Activated CD8-positive, alpha-beta memory T cell treated with anti-CD3 and anti-CD28 coated beads for 48 hours (primary cell): ENCODE data around the gene NDUFS6.
"Not testable (repeated sequence)": the region's sequence is repeated elsewhere in the genome, so short reads cannot be mapped to it uniquely, and the experiment has no call there.

Source experiments
- DNase-seq, 3 experiments: peaks; one replicate each; pipeline ENCODE4 v3.0.0-alpha.2; 2020; ENCODE audit warnings: low read depth in 2 of 3, low spot score in 2 of 3

NDUFS6 gene

GRCh38 chr5:1814183-1815020 lies 13.2 kb downstream of the NDUFS6 start:
- no peak for DNase-seq

- DNase-seq = no peak
Observed at GRCh38 chr5:1815071-1815786, 14.0 kb downstream of the NDUFS6 start.

GRCh38 chr5:1815881-1816292 lies 14.7 kb downstream of the NDUFS6 start:
- DNase-seq = no peak

- DNase-seq = not testable (repeated sequence)
Observed at GRCh38 chr5:1816495-1817089, 15.4 kb downstream of the NDUFS6 start.

- DNase-seq = no peak
Observed at GRCh38 chr5:1817261-1818043, 16.2 kb downstream of the NDUFS6 start.

- no peak for DNase-seq
Observed at GRCh38 chr5:1818784-1819183, 17.6 kb downstream of the NDUFS6 start.

- no peak for DNase-seq
Observed at GRCh38 chr5:1819458-1819857, 18.3 kb downstream of the NDUFS6 start.

- DNase-seq = no peak
Observed at GRCh38 chr5:1820381-1820780, 19.2 kb downstream of the NDUFS6 start.

- DNase-seq = no peak
Observed at GRCh38 chr5:1820926-1821325, 19.7 kb downstream of the NDUFS6 start.

GRCh38 chr5:1821862-1822261 lies 20.7 kb downstream of the NDUFS6 start:
- no peak for DNase-seq

- DNase-seq = no peak
Observed at GRCh38 chr5:1823381-1824034, 22.3 kb downstream of the NDUFS6 start.

GRCh38 chr5:1824109-1824821 lies 23.1 kb downstream of the NDUFS6 start:
- DNase-seq = no peak

GRCh38 chr5:1824903-1825841 lies 24.0 kb downstream of the NDUFS6 start:
- no peak for DNase-seq

GRCh38 chr5:1826235-1826980 lies 25.2 kb downstream of the NDUFS6 start:
- DNase-seq = no peak

GRCh38 chr5:1827025-1827885 lies 26.0 kb downstream of the NDUFS6 start:
- no peak for DNase-seq

- no peak for DNase-seq
Observed at GRCh38 chr5:1827886-1828397, 26.7 kb downstream of the NDUFS6 start.

- DNase-seq = no peak
Observed at GRCh38 chr5:1830571-1831228, 29.5 kb downstream of the NDUFS6 start.
